A549 treated with AZD2906 at 1 μM for 4 hours (cell line): Measurements from ENCODE around the gene GSTM3. TPM values are rescaled to one million over a fixed set of nuclear protein-coding genes. Genes with fewer than 3 reads are reported as not detected.

Source experiments
- total RNA-seq: library from RNA; stranded (reverse); fragments of 200-300 nt; extraction: Qiagen RNA extraction; gene quantifications from 5 replicates; pipeline ENCODE4 v1.2.3, GENCODE V29; 2022

The GSTM3 gene
- 22.7 to 32.0 TPM (median 24.0 TPM) in 5 replicates for total RNA-seq

GRCh38 chr1:109740615-109741373 is at the start of gene GSTM3:
TSS of gene GSTM3 (minus strand) at chr1:109741038. CDS start at chr1:109740287, 751 bp downstream.

GRCh38 chr1:109763646-109764415 is 23.0 kb upstream of the GSTM3 start, which contains the start of gene EPS8L3:
TSS of gene EPS8L3 (minus strand) at chr1:109763923. CDS start at chr1:109761749, 2,174 bp downstream.

GRCh38 chr1:109711593-109712320 is 29.1 kb downstream of the GSTM3 start, which contains the start of gene GSTM5:
TSS of gene GSTM5 (plus strand) at chr1:109712251. CDS start at chr1:109712313, 62 bp downstream.

GRCh38 chr1:109687641-109688499 is 53.0 kb downstream of the GSTM3 start, which contains the start of gene GSTM1:
TSS of gene GSTM1 (plus strand) at chr1:109687817. CDS start at chr1:109687874, 57 bp downstream.

Other genes starting within 250 kb of the GSTM3 start
- 4.1 to 4.2 TPM (median 4.2 TPM) in 5 replicates for gene CYB561D1, start 246.9 kb downstream of the GSTM3 start, total RNA-seq
- 1.0 to 1.4 TPM (median 1.3 TPM) in 5 replicates for gene AMIGO1, start 231.3 kb downstream of the GSTM3 start, total RNA-seq
- gene GPR61, start 201.2 kb downstream of the GSTM3 start, total RNA-seq, result 0.06 TPM in 1 of 5 replicates, not detected in the others
- gene GNAI3, start 192.4 kb downstream of the GSTM3 start, total RNA-seq, result 4.5 to 5.9 TPM (median 5.1 TPM) in 5 replicates
- 0.07 to 0.10 TPM in 2 of 5 replicates, not detected in the others for gene GNAT2, start 121.4 kb downstream of the GSTM3 start, total RNA-seq
- gene AMPD2, start 121.2 kb downstream of the GSTM3 start, total RNA-seq, result 19.2 to 23.8 TPM (median 21.5 TPM) in 5 replicates
- 8.4 to 10.5 TPM (median 9.3 TPM) in 5 replicates for gene GSTM4, start 84.9 kb downstream of the GSTM3 start, total RNA-seq
- 2.7 to 4.1 TPM (median 3.4 TPM) in 5 replicates for gene GSTM2, start 73.0 kb downstream of the GSTM3 start, total RNA-seq
- not detected in 5 replicates for gene GSTM1, start 53.2 kb downstream of the GSTM3 start, total RNA-seq
- gene GSTM5, start 28.8 kb downstream of the GSTM3 start, total RNA-seq, result not detected in 5 replicates
- 0.59 to 0.79 TPM (median 0.76 TPM) in 5 replicates for gene EPS8L3, start 22.9 kb upstream of the GSTM3 start, total RNA-seq
- 14.3 to 17.0 TPM (median 16.7 TPM) in 5 replicates for gene CSF1, start 169.8 kb upstream of the GSTM3 start, total RNA-seq
- gene AHCYL1, start 243.7 kb upstream of the GSTM3 start, total RNA-seq, result 43.4 to 49.8 TPM (median 47.5 TPM) in 5 replicates